ENCODE data around the gene LRRC8D. TPM values are rescaled to one million over a fixed set of nuclear protein-coding genes. Genes with fewer than 3 reads are reported as not detected.

The LRRC8D gene
- total RNA-seq, 1 donor from 2014 or later: 8.6 TPM

DNA sequence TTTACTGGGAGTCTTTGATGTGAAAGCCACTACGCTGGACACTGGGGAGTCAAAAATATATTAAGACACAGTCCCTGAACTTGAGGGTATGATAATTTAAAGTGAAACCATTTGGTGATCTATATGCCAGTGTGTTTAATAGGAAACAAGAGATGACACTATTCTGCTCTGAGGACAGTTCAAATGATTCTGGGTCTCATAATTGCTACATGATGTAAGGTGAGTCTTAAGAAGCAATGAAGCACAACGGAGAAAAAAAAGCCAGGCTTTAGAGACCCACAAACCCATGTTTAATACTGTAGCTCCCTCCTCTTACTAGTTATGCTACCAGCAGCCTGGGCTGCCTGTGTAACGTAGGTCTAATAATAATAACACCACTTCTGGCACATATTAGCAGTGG, 14.2 kb upstream of the LRRC8D start:
- DNase-seq (ENCODE audit: low spot score): no peak

DNA sequence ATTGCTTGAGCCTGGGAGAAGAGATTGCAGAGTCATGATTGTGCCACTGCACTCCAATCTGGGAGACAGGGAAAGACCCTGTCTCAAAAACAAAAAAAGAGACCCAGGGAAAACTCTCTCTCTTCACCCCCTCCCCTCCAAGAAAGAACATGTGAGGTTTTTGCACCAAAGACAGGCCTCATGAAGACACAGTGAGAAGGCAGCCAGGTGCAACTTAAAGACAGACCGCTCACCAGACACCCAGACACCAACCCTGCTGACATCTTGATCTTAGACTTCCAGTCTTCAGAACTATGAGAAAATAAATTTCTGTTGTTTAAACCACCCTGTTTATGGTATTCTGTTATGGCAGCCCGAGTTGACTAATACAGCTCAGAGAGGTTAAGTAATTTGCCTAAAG, 13.3 kb upstream of the LRRC8D start:
- DNase-seq (ENCODE audit: low spot score): no peak

DNA sequence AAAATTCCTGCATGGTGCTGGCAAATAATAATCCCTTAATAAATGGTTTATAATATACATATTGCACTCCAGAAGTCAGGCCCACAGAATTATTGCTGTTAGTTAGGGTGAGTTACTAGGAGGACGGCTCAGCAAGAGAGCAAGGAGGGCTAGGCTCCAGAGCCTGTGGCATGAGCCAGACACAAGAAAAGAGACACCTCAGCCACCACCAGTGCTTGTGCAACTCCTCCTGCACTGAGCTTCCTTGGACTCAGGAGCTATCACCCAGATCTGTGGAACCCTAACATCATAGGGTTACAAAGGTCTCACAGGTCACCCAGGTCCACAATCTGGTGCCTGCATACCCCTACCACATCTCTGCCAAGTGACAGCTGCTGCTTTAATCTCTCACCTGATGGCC, 12.8 kb upstream of the LRRC8D start:
- DNase-seq (ENCODE audit: low spot score): no peak

DNA sequence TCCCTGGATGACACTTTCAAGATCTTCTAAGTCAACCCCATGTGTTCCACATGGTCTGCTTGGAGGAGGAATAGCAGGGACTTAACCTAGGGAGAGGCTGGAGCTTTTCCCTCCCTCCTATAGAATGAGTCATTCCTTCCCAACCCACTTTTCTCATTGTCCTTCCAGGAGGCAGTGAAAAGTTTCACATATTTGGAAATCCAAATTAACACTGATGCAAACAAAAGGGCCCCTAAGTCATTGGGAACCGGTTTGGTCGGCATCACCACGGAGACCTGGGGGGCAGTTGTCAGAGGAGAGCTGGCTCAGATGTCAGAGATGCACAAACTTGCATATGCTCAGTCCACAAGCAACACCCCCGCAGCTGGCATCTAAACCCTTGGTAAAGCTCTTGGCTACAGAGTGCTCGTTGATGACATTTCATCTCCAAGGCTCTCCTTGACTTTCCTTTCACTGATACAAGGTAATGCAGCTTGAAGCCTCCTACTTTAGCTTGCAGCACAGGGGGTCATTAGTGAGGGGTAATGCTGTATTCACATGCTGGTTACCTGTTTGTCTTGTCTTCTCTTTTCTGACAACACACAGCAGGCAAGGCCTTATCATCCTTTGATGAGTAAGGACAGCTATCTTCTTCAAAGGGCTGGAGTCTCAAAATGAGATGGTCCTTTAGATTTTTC, 12.3 kb upstream of the LRRC8D start:
- no peak for DNase-seq (ENCODE audit: low spot score)

DNA sequence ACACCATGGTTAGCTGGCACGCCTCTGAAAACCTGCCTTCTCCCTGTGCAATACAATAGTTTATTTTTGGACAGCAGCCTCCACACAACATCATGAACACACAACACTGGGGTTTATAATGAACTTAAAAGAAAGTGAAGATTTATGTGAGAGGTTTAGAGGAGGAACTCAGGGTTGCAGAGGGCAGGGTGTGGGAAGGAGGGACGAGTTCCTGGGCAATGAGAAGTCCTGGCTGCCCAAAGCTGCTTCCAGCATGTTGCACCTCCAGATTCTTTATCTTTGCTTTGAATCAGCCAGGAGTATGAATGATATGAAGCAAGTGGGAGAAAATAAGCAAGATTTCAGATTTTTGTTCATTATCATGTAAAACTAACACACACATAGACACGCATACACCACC, 11.3 kb upstream of the LRRC8D start:
- DNase-seq (ENCODE audit: low spot score): no peak

DNA sequence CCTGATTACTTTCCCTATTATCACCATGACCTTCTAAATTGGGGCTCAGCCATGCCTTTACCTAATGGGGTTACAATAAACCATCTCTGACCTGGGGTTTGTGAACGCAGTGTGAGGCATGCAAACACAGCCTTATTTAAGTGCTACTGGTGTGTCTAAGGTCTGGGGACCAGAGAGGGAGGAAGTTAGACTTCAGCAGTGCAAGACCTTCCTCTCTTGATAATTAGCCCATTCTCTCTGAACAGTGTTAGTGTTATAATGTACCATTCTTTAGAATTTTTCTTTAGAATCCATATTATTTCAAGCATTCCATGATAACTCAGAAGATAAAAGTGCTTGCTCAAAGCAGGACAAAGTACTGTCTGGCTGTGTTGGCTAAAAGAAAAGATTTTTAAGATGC, 10.5 kb upstream of the LRRC8D start:
- DNase-seq (ENCODE audit: low spot score): no peak

DNA sequence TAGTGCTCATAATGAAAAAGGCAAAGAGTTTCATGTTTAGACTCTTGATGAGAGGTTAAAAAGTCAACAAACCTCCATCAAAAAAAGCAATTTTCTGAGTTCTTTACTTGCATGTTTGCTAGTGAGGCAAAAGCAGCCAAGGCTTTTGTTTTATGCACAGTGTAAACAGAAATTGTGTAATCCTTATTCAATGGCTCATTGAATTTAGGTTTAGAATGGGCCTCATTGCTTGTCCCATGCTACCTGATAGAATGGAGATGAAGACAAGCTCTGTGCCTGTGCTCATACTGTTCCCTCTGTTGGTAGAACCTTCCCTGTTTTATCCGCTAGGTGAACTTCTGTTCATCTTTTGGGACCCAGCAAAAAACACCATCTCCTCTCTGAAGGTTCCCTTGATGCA, 10.0 kb upstream of the LRRC8D start:
- no peak for DNase-seq (ENCODE audit: low spot score)

DNA sequence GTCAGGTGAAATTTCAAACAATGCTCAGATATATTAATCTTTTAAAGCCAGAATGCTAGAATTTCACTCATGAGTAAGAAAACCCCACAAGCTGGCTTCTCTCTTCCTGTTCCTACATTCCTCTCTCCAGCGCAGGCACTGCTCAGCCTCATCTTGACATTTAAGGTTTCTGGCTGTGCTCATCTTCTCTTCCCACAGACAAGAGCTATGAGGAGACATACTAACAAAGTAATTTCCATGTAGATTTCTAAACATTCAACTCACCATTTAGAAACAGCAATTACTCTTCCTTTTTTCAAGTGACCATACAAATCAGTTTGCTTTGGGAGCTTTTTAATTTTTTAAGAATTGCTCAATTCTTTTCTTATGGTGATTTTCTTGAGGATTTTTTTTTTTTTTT, 7.8 kb upstream of the LRRC8D start:
- no peak for DNase-seq (ENCODE audit: low spot score)

DNA sequence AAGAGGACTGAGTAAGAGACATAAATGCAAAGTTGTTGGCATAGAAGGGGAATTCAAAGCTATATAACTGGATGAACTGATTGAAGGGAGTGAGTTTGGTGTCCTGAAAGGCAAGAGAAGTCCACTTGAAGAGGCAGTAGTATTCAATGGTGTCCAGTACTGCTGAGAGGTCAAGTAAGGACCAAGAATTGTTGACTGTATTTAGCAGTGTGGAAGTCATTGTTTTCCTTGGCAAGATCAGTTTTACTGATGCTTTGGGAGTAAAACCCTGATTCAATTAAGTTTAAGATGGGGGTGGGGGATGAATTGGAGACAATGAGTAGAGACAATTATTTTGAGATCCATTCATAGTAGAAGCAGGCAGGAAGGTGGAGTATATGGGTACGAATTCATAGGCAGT, 5.8 kb upstream of the LRRC8D start:
- DNase-seq (ENCODE audit: low spot score): no peak

DNA sequence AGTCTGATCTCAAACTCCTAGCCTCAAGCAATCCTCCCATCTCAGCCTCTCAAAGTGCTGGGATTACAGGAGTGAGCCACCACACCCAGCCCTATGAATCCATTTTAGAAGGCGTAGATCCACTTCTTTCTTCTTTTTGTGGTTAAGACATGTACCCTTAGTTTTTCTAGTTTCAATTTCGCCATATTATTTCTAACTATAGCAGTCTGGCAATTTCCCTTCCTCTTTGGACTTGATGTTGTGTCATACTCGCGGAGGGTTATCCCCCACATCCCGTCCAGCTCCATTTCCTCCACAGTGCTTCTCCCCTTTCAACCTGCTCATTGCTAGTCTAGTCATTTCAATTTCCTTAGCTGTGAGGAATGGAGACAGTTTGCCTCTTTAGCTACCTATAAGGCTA, 5.2 kb upstream of the LRRC8D start:
- no peak for DNase-seq (ENCODE audit: low spot score)

DNA sequence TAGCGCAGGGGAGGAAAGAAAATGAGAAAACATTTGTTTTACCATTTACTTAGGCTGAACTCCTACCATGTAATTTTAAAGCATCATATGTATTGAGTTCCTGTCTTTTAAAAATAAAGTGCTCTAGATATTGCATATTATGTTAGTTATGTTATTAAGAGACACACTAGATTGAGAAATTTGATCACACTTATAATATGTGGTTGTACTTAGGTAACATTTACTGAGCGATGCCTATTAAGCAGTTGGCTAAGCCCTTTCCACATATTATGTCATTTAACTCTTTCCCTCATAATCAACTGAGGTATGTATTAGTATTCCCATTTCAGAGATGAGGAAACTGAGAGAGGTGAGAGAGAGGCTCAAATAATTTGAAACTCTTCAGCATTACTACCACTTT, 4.5 kb upstream of the LRRC8D start:
- no peak for DNase-seq (ENCODE audit: low spot score)

DNA sequence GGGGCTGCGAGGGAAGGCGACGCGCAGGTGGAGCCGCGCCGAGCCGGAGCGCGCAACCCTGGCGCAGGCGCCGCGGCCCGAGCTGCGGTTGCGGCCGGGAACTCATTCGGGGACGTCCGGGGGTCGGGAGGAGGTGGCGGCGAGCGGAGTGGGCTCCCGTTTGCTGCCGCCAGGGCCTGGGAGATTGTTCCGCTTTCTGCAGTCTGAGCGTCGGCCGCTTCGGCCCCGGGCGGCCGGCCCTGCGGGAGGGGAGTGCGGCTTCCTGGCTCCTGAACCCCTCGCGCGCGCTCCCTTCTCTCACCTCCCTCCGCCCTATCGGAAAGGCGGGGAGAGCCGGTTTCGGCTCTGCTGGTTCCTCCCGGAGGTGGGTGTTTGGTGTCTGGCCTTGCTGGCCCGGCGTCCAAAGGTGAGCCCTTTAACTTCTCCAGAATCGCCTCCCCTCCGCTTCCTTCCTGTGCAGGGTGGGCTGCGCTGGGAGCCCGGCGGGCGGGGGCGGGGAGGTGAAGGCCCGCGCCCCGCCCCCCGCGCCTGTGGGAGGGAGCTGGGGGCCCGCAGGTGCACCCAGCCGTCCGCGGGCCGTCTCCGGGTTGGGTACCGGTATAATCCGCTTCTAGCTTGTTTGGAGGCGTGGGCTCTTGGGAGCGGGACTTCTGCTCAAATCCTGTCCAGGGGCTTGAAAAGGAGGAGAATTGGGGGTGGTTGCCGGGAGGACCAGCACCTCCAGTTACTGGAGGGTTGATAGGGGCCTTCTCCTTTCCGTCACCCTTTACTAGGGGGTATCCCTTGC, 683 bp downstream of the LRRC8D start:
- no peak for DNase-seq (ENCODE audit: low spot score)

DNA sequence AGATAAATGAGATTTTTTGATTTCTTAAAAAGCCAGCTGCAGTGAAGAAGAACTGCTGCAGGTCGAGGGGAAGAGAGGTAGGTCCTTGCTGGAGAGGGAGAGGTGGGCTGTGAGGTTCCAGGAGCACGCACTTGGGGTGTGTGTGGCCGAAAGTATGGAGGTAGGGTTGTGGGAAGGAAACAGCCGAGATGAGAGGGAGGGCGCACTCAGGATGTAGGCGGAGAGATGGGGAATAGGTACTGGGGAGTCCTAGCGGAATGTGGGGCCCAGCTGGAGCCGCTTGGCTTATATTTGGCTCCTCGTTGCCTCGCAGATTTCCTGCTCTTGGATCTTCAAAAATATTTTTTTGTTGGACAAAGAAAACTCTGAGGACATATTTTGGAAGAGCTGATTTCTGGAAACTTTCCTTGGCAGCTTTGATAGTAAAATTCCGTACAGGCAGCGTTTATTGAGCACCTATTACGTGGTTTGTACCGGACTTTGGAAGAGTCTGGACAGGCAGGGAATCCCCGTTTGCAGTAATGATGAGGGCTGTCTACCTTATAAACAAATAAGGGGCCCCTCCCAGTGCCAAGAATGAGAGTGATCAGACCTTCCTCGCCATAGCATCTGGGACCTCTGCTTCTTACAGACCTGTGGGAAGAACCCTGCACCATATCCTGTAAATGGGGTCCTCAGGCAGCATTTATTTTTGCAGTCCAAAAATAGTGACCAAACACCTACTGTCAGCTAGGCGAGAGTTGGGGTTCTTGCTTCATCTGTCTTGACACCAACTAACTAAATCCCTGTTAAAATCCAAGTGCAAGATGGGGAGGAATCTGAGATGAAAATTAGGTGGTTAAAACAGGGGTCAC, 1.5 kb downstream of the LRRC8D start:
- no peak for DNase-seq (ENCODE audit: low spot score)

DNA sequence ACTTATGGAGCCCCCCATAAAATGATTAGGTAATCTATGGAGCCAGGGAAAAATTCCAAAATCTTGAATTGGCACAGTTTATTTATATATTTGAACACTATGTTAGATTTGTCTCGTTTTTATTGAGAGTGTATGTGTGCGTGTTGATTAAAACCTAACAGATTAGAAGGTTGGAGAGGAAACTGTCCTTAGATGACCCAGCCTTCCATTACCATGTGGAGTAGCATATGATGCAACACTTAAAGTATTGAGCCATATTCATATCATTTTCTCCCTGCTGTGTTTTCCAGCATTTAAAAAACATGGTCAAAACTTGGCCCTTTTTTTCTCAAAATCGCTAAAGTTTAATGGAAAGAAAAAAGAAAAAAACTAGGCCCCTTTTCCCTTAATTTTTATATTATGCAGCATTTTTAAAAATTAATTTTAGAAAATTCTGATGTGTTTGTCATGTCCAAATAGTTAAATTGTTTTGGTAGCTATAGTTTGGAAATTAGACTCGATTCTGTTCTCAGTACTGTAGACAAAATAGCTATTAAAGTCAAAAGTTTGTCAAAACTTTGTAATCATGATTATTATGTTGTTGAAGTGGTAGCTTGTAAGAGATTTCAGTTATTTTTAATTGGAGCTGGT, 2.3 kb downstream of the LRRC8D start:
- no peak for DNase-seq (ENCODE audit: low spot score)

DNA sequence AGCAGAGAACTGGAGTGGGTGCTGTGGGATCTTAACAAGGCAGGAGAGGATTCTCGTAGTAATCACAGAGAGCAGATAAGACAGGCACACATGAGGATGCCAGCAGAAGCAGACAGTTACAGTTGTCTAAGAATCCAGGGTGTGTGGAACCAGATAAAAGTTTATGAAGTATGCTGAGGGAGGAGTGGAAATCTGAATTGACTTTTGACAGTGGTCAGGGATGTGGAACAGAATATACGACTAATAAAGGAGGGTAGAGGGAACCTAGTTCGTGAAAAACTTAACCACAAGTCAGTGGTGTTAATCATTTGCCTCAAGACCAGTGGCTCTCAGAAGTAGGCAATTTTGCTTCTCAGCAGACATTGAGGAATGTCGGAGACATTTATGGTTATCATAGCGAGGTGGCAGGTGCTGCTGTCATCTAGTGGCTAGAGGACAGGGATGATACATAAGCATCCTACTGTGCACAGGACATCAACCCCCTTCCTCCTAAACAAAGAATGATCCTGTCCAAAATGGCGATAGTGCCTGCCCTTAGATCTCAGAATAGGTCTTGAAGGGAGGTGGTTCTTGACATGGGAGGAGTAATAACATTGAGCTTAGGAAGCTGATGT, 3.0 kb downstream of the LRRC8D start:
- no peak for DNase-seq (ENCODE audit: low spot score)

DNA sequence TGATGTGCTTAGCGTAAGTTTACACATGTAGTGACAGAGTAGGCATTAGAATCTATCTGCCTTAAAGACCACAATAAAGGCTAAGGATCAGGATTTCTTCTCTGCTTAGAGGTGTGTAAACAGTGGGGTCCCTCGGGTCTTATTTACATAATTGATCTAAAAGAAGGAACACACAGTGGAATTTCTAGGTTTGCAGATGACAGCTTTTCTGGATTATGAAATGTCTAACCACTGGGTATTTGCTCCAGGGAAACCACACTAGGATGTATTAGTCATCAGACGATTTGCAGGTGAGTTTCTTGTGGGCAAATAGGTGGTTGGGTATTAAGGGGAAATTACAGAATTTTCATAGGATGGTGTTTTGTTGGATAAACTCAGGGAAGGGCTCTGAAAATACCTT, 5.8 kb downstream of the LRRC8D start:
- DNase-seq (ENCODE audit: low spot score): no peak

DNA sequence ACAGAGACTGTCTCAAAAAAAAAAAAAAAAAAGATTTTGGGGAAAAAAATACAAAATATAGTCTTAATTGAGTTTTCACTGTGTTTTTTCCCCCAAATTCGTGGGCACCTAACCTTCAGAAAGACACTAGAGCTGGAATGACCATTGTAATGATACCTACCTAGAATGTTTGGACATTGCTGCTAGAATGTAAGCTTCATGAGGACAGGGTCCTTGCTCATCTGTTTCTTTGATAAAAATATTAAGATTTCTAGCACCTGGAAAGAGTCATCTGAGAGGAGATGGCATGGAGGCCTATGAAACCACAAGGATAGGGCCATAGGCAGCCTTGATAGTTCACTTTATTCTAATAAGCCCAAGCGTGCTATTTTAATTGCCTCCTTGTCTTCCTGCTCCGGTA, 6.5 kb downstream of the LRRC8D start:
- no peak for DNase-seq (ENCODE audit: low spot score)

DNA sequence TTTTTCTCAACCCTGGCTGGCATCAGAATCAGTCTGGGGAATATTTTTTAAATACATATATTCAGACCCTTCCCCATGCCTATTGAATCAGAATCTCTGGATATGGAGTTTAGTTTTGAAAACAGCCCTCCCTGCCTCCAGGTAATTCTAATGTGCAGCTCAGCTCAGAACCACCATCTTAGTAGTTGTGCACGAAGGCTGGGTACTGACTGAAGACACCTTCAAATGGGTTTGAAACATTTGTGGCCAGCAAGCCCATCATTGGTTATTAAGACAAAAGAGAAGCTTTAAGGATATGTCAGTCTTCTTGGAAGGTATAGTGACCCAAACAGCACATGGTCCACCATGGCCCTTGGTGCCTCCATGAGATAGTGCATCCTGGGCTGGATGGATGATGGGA, 7.1 kb downstream of the LRRC8D start:
- no peak for DNase-seq (ENCODE audit: low spot score)

DNA sequence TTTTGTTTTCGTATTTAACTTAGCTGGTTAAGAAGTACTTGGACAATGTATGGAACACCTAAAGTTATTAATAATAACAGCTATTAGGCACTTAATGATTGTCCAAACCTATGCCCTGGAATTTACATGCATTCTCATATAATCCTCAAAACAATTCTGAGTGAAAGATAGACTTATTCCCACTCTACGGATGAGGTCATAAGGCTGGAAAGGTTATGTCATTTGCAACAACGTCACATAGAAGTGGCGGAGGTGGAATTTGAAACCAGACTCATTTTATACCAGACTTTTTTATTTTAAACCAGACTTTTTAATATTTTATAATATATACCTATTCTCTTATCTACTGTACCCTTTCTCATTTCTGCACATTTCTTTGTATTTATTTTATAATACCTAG, 8.4 kb downstream of the LRRC8D start:
- no peak for DNase-seq (ENCODE audit: low spot score)

DNA sequence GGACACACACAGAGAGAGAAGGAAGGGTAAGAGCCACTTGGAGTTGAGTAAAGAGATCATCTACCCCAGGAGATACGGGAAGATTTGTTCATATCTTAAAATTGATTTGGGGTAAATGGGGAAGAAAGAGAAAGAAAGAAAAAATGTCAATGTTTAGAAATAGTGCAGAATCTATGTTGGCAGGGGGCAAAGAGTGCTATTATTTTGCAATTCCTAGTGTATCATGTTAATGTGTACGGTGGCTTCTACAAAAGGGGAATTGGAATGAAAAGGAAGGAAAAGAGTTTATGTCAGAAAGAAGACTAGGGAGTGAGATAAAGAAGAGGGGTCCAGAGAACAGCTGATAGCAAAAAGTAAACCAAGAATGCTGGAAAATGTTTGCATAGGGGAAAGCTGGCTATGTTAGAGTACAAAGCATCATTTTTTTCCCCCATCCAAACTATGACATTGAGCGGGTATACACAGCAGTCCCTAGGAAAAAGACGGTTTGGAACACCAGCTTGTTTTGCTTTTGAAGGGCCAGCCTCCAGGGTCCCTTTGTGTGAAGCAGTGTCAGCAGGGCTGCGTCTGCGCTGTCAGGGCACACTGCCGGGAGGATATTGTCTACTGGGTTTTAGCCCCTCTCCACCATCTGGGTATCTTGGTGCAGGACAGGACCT, 10.8 kb downstream of the LRRC8D start:
- DNase-seq (ENCODE audit: low spot score): no peak
